Dedifferentiated amniotic fluid mesenchymal stem cell (primary cell): ENCODE results near the gene CLIP1.
"Not testable (repeated sequence)": the region's sequence is repeated elsewhere in the genome, so short reads cannot be mapped to it uniquely, and the experiment has no call there.

Experiments
- DNase-seq: peaks from one replicate; pipeline ENCODE4 v3.0.0-alpha.2; 2016; ENCODE audit errors: extremely low spot score

Gene CLIP1

DNA sequence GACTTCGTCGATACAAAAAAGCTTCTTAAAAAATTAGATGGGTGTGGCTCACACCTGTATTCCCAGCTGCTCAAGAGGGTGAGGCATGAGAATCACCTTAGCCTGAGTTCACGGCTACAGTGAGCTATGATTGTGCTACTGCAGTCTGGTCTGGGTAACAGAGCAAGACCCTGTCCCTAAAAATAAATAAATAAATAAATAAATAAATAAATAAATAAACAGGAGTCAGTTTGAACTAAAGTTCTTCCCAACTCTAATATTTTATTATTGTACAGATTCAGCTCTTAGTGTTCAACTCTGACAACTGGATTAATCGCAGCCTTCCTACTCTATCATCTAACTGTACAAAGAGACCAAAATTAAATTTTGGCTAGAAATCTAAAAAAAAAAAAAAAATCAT lies 12.7 kb upstream of the CLIP1 start:
- no peak for DNase-seq

DNA sequence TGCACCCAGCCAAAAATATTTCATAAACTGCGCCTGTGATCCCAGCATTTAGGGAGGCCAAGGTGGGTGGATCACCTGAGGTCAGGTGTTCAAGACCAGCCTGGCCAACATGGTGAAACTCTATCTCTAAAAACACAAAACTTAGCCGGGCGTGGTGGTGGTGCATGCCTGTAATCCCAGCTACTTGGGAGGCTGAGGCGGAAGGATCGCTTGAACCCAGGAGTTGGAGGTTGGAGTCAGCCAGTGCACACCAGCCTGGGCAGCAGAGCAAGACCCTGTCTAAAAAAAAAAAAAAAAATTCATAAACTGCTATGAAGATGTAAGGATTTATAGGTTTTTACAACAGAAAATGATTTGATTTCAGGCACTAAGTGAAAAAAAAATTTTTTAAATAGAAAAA lies 6.6 kb upstream of the CLIP1 start:
- not testable (repeated sequence) for DNase-seq

DNA sequence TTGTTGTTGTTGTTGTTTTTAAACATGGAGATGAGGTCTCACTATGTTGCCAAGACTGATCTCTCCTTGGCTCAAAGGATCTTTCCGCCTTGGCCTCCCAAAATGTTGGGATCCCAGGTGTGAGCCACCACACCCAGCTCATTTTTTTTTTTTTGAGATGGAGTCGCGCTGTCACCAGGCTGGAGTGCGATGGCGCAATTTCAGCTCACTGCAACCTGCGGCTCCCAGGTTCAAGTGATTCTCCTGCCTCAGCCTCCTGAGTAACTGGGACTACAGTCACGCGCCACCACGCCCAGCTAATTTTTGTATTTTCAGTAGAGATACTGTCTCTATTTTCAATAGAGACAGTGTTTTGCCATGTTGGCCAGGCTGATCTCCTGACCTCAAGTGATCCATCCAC lies 4.9 kb upstream of the CLIP1 start:
- DNase-seq = no peak

DNA sequence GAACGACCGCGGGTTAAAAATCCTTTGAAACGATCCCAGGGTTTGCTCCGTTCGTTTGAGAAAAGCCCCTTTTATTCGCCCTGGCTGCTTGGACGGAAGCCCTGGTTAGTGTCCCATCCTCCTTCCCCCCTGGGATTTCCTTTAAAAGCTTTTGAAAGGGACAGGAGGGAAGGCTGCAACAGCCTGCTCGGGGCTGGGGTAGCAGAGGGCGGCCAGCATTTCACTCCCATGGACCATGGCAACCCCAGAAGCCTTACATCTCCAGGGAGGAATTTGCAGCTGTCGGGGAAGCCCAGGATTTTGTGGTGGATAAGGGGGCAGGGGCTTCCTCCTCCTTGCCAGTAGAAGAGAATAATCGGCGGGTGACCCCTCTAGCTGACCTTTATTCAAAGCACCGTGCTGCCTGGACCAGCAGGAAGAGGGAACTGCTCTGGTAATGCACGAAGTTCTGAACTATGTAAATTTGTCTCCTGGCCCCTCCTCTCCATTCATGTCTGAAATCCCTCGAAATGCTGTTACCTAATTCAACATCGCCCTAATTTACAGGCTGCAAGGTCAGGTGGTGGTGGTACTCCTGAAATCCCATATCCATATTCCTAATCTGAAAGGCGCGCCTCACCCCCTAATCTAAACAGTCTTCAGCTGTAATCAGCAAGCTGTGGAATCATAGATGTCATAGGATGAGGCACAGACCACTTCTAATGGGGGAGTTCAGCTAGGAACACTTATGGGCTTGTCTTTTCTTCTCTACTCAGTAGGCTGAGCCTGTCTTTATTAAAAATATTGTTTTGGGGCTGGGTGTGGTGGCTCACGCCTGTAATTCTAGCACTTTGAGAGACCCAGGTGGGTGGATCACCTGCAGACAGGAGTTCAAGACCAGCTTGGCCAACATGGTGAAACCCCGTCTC lies 1.0 kb upstream of the CLIP1 start:
- no peak for DNase-seq

DNA sequence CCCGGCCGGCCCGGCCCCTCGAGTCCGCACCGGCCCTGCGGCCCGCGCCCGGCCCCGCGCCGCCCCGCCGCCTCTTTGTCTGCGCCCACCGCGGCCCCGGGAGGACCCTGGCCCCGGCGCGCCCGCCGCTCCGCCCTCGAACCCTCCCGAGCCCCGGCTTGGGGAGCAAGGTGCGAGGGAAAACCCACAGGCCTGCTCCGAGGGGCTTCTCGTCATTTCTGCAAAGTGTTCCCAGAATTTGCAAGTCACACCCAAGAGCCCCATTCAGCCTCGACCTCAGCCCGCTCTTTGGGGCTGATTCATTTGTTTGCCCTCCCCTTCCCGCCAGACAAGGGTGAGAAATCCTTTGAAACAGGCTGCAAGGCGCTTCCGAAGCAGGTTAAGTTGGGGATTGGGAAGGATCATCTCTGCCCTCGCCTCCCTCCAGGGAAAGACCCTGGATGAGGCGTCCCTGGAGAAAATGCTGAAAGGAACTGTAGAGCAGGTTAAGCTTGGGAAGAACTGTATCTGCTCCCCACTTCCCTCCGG lies 325 bp upstream of the CLIP1 start:
- no peak for DNase-seq

DNA sequence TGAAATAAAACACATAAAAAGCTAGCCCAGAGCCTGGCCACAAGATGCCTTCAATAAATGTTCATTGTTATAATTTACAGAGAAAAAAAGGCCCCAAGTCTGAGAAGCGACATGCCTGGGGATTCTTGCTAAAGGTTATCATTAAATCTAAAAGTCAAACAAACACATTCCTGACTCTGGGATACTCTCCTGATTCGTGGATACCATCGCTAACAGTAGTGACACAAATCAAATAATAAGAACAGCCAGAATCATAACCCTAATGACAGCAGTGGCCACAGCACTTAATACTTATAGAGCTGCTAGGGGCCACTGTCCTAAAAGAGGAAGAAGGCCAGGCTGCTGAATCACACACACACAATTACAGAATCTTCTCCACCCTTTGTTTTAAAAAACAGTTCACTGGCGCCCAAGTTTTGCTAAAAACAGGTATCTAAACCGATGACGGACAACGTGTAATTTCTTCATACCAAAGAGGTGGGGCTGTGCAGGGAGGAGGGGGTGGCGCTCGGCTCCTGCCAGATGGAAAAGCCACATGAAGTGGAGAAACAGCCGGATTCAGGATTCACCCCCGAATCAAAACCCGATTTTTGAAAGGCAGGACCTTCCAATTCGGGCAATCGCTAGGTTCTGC lies 1.2 kb downstream of the CLIP1 start:
- DNase-seq = no peak

DNA sequence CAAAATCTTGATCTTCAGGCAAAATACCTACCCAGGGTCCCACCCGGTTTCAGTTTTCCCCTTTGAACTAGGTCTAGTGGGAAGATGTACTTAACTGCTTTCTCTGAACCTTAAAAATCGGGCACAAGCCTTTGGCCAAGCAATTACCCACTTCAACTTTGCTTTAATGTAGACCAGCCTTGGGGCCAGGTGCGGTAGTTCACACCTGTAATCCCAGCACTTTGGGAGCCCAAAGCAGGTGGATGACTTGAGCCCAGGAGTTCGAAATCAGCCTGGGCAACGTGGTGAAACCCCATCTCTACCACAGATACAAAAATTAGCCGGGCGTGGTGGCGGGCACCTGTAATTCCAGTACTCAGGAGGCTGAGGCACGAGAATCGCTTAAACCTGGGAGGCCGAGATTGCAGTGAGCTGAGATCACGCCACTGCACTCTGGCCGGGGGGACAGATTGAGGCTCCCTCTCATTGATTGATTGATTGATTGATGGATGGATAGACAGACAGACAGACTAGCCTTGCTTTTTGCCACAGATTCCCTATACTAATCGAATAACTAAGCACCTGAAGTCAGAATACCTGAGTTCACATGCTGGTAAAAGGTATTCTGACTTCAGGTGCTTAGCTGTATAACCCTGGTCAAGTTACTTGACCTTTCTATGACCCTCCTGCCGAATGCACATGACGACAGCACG lies 1.9 kb downstream of the CLIP1 start:
- no peak for DNase-seq

DNA sequence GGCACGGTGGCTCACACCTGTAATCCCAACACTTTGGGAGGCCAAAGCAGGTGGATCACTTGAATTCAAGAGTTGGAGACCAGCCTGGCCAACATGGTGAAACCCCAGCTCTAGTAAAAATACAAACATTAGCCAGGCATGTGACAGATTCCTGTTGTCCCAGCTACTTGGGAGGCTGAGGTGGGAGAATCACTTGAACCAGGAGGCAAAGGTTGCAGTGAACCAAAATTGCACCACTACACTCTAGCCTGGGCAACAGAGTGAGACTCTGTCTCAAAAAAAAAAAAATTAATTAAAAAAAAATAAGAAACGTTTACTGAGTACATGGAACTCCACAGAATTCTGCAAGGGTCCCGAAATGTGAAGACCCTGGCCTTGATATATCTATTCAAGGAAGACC lies 3.4 kb downstream of the CLIP1 start:
- not testable (repeated sequence) for DNase-seq

DNA sequence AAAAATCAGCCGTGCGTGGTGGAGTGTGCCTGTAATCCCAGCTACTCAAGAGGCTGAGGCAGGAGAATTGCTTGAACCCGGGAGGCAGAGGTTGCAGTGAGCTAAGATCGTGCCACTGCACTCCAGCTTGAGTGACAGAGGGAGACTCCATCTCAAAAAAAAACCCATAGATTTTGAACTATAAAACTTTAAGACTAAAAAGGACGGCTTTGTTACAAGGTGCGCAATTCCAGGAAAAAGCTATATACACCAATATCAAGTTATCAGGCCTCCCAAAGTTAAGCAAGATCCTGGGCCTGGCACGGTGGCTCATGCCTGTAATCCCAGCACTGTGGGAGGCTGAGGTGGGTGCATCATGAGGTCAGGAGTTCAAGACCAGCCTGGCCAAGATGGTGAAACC lies 6.8 kb downstream of the CLIP1 start:
- not testable (repeated sequence) for DNase-seq

DNA sequence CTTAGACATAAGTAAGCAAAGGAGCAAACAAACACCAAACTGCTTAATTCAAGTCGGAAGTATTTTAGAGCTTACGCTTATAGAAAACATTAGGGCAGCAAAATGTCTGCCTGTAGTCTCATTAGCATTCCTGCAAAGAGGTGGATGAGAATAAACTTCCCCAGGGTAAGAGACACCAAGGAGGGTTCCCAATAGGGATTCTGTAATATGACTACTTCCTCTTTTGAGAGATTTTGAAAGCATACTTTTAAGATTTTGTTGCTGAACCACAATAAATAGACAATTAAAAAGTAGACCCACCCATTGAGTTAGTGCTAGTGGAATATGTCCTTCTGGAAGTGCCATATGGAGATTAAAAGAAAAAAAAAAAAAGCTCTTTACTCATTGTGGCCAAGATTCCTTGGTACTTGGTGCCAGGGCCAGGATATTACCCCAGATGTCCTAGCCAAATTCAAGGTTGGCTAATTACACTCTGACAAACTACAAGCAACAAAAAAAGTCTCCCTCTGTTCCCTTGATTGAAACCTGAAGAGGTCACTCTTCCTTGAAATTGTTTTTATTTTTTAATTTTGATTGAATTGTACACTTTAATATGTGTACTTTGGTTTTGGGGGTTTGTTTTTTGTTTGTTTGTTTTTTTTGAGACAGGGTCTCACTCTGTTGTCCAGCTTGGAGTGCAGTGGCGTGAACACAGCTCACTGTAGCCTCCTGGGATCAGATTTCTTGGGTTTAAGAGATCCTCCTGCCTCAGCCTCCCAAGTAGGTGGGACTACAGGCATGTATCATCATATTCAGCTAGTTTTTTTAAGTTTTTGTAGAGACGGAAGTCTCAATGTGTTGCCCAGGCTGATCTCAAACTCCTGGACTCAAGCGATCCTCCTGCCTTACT lies 8.7 kb downstream of the CLIP1 start:
- DNase-seq = no peak

DNA sequence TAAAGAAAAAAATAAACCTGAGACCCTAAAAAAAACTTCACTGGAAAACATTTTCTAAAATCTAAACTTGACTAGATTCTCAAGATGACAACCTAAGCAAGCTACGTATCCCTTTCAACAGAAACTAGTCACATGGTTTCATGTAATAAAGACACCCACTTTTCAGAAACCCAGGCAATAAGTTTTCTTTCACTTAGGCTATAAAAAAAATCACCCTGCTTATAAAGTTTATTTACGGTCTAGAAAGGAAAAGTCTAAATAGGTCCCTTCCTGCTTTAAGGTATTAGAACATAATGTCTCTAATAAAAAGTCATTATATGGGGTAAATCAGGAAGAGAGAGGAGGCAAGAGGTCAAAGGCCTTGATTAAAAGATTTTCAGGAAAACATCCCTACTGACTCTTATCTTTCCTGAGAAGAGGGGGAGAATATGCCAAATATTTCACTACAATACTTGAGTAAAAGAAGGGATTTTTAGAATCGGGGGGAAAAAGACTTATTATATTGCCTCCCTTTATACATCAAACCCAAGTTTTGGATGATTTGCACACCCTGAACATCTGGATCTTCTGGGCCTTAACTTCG lies 9.5 kb downstream of the CLIP1 start:
- DNase-seq = no peak

DNA sequence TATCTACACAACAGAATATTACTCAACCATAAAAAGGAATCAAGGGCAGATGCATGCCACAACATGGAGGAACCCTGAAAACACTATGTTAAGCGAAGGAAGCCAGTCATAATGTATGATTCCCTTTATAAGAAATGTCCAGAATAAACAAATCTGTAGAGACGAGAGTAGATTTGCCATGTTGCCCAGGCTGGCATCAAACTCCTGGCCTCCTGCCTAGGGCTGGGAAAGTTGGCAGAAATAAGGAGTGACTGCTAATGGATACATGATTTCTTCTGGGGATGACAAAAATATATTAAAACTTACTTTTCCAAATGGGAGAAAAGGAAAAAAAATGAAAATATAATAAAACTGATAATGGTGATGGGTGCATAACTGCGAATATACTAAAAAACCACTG lies 10.9 kb downstream of the CLIP1 start:
- no peak for DNase-seq

DNA sequence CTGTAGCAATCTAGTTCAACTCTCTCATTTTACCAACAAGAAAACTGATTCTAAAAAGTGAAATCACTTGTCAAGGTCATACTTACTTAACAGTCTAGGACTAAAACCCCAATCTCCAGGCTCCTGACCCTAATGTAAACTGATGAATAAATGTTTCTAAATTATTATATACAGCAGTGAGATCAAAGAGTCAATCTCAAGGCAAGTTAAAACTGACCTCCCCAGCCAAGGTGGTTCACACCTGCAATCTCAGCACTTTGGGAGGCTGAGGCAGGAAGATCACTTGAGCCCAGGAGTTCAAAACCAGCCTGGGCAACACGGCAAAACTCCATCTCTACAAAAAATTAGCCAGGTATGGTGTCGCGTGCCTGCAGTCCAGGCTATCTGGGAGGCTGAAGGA lies 15.3 kb downstream of the CLIP1 start:
- no peak for DNase-seq

DNA sequence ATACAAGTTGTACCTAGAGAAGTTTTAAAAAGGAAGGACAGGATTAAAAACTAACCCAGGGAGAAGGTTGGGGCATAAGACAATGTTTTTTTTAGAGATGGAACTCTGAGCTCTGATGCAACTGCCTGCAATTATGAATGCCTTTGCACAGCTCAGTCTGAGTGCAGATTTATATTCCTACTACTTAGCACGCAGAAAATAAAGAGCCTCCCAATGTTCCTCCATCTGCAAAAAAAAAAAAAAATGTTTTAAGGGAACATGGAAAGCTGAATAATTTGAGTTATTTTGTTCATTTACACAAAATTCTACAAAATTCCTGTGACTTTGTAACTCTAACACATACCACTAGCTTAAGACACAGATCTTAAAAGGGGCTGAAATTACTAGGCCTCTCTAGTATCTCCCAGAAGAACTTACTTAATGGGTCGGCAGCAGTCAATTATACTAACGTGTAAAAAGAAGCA lies 15.7 kb downstream of the CLIP1 start:
- DNase-seq = peak; percentile 89

DNA sequence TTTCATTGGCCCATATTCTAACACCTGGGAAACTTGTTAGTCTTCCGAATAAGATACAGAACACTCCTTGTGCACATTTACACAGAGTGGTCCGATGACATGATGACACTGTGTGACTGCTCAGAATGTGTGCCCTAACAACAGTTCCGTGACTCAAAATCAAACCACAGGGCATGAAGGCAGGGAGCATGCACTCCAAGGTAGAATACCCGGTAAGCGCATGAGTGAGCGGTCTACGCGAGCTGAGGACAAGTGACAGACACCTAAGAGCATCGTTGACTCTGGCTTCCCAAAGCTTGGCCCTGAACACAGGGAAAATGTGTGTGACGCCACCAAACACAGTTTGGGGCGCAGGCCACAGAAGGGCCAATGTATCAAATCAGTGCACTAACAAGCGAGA lies 18.6 kb downstream of the CLIP1 start:
- no peak for DNase-seq

DNA sequence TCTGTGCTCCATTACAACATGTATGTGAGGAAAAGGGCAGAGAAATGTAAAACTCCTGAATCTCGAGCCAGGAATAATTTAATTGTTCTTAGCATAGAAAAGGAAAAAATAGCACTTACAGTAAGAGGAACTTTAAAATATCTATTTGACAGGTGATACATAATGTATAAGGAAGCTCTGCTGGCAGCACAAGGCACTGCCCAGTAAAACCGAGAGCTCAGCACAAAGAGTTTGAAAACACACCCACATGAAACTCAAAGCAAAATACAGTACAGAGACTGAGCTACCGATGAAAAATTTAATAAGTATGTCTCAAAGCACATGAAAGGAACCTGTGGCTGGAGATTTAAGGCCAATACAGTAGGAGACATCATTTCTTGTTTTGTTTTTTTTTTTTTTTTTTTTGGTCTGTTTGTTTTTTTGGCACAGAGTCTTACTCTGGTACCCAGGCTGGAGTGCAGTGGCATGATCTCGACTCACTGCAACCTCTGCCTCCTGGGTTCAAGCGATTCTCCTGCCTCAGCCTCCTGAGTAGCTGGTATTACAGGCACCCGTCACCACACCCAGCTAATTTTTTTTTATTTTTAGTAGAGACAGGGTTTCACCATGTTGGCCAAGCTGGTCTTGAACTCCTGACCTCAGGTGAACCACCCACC lies 19.2 kb downstream of the CLIP1 start:
- DNase-seq = no peak

DNA sequence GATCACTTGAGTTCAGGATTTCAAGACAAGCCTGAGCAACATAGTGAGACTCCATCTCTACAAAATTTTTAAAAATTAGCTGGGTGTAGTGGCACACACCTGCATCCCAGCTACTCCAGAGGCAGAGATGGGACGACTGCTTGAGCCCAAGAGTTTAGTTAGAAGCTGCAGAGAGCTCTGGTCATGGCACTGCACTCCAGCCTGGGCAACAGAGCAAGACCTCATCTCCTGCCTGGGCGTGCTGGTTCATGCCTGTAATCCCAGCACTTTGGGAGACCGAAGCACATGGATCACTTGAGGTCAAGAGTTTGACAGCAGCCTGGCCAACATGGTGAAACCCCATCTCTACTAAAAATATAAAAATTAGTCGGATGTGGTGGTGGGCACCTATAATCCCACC lies 20.2 kb downstream of the CLIP1 start:
- DNase-seq = no peak

DNA sequence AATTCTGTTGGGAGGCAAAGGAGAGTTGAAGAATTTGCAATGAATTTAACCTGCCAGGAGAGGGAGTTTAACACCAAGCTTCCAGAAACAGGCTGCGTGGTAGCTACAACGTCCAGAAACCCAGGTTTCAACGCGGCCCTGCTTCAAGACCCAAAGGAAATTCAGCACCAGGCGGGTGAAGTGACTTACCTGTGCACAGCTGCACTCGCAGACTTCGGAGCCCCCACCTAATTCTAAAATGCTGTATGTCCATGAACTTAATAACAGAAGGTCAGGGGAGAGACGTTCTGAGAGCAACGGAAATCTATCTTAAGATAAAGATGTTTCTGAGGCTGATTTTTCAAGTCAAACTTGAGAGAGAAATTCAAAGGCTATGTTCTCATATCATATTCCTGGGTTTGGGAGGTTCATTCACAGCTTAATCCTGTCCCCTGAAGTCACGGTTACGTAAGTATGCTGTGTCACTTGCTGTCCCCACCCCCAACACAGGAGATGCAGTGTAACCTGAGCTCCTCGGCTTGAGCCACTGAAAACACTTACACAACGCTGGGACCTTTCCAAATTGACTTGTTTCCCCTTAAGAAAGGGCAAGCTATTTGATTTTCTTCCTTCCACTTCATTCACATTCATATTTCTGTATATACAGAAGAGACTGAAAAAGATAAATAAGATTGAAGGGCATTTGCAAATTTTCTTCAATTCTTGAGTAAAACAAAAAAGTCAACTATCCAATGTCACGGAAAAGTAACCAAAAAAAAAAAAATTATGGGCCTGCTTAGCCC lies 22.7 kb downstream of the CLIP1 start:
- peak; percentile 86 for DNase-seq

DNA sequence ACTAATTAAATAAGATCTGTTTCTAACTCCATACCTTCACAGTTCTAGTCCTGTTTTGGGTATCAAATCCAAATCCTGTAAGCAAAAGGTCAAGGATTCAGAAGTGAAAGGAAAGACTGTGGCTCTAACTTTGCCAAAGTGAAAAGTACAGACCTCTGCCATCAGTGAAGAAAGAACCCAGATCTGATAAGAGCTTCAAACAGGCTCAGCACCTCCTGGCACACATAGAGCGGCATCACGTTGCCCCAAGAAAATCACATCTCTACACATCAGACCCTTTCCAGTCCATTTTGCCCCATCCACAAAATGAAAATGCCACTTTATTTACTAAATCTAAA lies 23.2 kb downstream of the CLIP1 start:
- no peak for DNase-seq

DNA sequence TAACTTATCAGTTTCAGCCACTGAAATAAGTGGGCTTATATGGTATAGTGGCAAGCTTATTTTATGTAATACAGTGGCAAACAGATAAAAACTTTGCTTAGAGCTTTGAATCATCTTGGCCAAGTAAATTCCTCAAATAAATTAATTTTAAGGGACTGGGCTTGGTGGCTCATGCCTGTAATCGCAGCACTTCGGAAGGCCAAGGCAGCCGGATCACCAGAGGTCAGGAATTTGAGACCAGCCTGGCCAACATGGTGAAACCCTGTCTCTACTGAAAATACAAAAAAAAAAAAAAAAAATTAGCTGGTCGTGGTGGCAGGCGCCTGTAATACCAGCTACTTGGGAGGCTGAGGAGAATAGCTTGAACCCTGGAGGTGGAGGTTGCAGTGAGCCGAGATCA lies 24.5 kb downstream of the CLIP1 start:
- DNase-seq = not testable (repeated sequence)
